ENCODE data around the gene CRIM1.

DNA sequence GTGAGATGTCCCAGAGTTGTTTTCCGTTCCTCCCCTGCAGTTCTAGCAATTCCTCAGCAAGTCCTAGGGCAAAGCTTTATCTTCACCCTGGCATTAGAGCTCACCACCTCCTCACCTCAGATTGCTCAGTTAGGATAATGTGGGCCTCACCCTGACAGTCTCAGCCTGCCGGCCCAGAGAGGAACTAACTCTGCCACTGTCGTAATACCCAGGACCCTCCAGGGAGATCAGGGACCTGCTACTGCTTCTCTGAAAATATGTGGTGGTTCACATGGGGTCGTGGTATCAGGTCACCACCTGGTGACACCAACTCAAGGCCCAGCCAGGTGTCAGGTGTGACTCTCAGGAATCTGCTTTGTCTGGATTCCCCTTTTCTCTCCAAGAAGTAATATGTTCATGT lies 121.7 kb downstream of the CRIM1 start:
- TF ChIP-seq FOXA1 (IDR thresholded peaks at IDR 0.05) (no peak), TAF1 (conservative IDR thresholded peaks at IDR 0.05) (no peak)
- TF ChIP-seq, protein P1, sequence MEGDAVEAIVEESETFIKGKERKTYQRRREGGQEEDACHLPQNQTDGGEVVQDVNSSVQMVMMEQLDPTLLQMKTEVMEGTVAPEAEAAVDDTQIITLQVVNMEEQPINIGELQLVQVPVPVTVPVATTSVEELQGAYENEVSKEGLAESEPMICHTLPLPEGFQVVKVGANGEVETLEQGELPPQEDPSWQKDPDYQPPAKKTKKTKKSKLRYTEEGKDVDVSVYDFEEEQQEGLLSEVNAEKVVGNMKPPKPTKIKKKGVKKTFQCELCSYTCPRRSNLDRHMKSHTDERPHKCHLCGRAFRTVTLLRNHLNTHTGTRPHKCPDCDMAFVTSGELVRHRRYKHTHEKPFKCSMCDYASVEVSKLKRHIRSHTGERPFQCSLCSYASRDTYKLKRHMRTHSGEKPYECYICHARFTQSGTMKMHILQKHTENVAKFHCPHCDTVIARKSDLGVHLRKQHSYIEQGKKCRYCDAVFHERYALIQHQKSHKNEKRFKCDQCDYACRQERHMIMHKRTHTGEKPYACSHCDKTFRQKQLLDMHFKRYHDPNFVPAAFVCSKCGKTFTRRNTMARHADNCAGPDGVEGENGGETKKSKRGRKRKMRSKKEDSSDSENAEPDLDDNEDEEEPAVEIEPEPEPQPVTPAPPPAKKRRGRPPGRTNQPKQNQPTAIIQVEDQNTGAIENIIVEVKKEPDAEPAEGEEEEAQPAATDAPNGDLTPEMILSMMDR (IDR thresholded peaks at IDR 0.05; ENCODE audit: low read depth, low read length, missing input control), result no peak
